ENCODE measurements around the gene PTTG1IP.

GRCh38 chr21:44920694-44921604 is 47.5 kb upstream of the PTTG1IP start, which contains the start of gene ITGB2:
- TF ChIP-seq, protein P1, sequence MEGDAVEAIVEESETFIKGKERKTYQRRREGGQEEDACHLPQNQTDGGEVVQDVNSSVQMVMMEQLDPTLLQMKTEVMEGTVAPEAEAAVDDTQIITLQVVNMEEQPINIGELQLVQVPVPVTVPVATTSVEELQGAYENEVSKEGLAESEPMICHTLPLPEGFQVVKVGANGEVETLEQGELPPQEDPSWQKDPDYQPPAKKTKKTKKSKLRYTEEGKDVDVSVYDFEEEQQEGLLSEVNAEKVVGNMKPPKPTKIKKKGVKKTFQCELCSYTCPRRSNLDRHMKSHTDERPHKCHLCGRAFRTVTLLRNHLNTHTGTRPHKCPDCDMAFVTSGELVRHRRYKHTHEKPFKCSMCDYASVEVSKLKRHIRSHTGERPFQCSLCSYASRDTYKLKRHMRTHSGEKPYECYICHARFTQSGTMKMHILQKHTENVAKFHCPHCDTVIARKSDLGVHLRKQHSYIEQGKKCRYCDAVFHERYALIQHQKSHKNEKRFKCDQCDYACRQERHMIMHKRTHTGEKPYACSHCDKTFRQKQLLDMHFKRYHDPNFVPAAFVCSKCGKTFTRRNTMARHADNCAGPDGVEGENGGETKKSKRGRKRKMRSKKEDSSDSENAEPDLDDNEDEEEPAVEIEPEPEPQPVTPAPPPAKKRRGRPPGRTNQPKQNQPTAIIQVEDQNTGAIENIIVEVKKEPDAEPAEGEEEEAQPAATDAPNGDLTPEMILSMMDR (conservative IDR thresholded peaks at IDR 0.05; ENCODE audit: low read depth, low read length): no peak
- no peak for TF ChIP-seq EZH2 (IDR thresholded peaks at IDR 0.05; ENCODE audit: low read length, unreplicated experiment)
